Testis (tissue), 3 donors: ENCODE measurements around the gene DCLK1. TPM values are rescaled to one million over a fixed set of nuclear protein-coding genes. Genes with fewer than 3 reads are reported as not detected.

ENCODE experiments used
- DNase-seq: peaks from one replicate; pipeline ENCODE4 v3.0.0-alpha.2; 2019
- H3K27ac ChIP-seq, 2 donors: fragments of 200-600 bp; sonication (generic); one replicate each; pipeline ENCODE4 v1.5.1; 2019
- H3K27me3 ChIP-seq: fragments of 200-600 bp; sonication (generic); one replicate; pipeline ENCODE4 v1.5.1; 2019
- H3K36me3 ChIP-seq: fragments of 200-600 bp; sonication (generic); one replicate; pipeline ENCODE4 v1.5.1; 2017; ENCODE audit warnings: low read depth; ENCODE audit errors: missing control alignments
- H3K4me1 ChIP-seq: fragments of 200-600 bp; sonication (generic); one replicate; pipeline ENCODE4 v1.5.1; 2019
- H3K4me3 ChIP-seq, 2 donors: fragments of 200-600 bp; sonication (generic); one replicate each; pipeline ENCODE4 v1.5.1; 2017 to 2019
- H3K9me3 ChIP-seq: fragments of 200-600 bp; sonication (generic); one replicate; pipeline ENCODE4 v1.5.1; 2017
- POLR2A ChIP-seq: fragments of 450-650 bp; IDR thresholded peaks from one replicate; pipeline ENCODE4 v1.6.1; 2017; ENCODE audit warnings: antibody characterized with exemption, mild to moderate bottlenecking, moderate library complexity
- WGBS, 2 donors: methylation state at CpG; one replicate each; pipeline ENCODE4 v1.1.5; 2018; 5-methylcytosine and 5-hydroxymethylcytosine counted together
- intact Hi-C: fragments of 100-400 bp; cut with DNase I; formaldehyde crosslinking; loops from one replicate; pipeline ENCODE4 v1.15.1; 2023; ENCODE audit warnings: low total_unique reads
- polyA plus RNA-seq: library from polyadenylated mRNA; stranded (reverse); fragments of 350-450 nt; fragmentation: Illumina TruSeq; extraction: RNeasy Lipid Tissue Mini Kit (QIAGEN cat#74804); gene quantifications from one replicate; pipeline ENCODE4 v1.2.3, GENCODE V29; 2014; ENCODE audit warnings: low read depth, low replicate concordance; ENCODE audit not compliant: insufficient read depth
- total RNA-seq, 2 donors: library from RNA; depleted of rRNA; stranded (reverse); fragments of >200 nt; gene quantifications; one replicate each; pipeline ENCODE4 v1.2.3, GENCODE V29; 2016
- TF ChIP-seq, protein P1 (sequence below), 3 experiments: fragments of 450-650 bp in 2 of 3; fragments of 200-600 bp in 1 of 3; sonication (generic) in 1 of 3; IDR thresholded peaks; one replicate each; pipeline ENCODE4 v1.5.1; 2016 to 2019; ENCODE audit warnings: antibody characterized with exemption in 3 of 3, mild to moderate bottlenecking in 2 of 3, moderate library complexity in 1 of 3

The DCLK1 gene
- total and polyA plus RNA-seq, 3 donors from 2014 or later, result 4.5 to 8.9 (median 4.9) TPM

DNA sequence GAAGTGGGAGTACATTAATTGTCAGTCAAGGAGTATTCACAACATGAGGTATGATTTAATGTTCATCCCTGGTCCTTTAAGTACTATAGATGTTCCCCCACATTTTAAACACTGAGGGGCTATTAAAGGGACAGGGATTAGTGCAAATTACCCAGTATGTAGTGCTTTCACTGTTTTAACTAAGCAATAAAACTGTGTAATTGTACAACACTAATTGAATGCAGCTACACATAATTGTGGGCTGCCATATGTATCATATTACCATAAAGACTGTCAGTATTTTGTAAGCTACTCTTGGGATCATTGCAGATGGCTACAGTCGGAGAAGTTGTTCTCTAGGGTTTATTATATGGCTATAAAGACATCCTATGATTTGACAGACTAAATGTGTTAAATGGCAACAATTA, 316.6 kb downstream of the DCLK1 start:
- WGBS, 2 donors, result 77 to 87% methylated on average over 1 of the region's 1 CpG
- intact Hi-C loops, result no loop called here
- no peak for DNase-seq
- H3K9me3 ChIP-seq, result no peaks in the 10 kb centered on the region
- TF ChIP-seq, protein P1, sequence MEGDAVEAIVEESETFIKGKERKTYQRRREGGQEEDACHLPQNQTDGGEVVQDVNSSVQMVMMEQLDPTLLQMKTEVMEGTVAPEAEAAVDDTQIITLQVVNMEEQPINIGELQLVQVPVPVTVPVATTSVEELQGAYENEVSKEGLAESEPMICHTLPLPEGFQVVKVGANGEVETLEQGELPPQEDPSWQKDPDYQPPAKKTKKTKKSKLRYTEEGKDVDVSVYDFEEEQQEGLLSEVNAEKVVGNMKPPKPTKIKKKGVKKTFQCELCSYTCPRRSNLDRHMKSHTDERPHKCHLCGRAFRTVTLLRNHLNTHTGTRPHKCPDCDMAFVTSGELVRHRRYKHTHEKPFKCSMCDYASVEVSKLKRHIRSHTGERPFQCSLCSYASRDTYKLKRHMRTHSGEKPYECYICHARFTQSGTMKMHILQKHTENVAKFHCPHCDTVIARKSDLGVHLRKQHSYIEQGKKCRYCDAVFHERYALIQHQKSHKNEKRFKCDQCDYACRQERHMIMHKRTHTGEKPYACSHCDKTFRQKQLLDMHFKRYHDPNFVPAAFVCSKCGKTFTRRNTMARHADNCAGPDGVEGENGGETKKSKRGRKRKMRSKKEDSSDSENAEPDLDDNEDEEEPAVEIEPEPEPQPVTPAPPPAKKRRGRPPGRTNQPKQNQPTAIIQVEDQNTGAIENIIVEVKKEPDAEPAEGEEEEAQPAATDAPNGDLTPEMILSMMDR (IDR thresholded peaks at IDR 0.05), result no peak
- no peak for TF ChIP-seq POLR2A
- no peak overlapping the region for H3K4me3 ChIP-seq
- H3K27ac ChIP-seq, result no peak overlapping the region
- H3K27me3 ChIP-seq, result no peaks in the 10 kb centered on the region
- no peaks in the 10 kb centered on the region for H3K4me1 ChIP-seq
- no peaks in the 10 kb centered on the region for H3K36me3 ChIP-seq

DNA sequence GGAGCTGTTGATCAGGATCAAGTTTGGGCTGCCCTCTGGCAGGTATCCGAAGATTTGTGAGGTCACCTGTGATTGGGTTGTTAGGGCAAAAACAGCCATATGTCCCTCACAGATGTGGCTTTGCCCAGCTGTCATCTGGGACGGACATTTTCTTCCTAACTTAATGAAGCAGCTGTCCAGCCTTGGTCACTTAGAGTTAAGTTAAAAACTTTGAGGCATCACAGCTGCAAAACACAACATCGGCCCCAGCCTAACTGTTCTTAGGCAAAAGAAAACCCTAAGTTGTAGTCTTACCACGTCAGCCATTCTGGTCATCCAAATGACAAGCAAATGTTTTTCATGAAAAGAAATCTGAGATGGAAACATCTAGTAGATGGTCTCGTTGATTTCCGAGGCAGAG, 318.4 kb downstream of the DCLK1 start:
- intact Hi-C loops, result no loop called here
- no peaks in the 10 kb centered on the region for H3K36me3 ChIP-seq
- TF ChIP-seq POLR2A, result no peak
- TF ChIP-seq, protein P1 (IDR thresholded peaks at IDR 0.05), result no peak
- H3K9me3 ChIP-seq, result no peaks in the 10 kb centered on the region
- 77 to 79% methylated on average over 6 of the region's 6 CpGs for WGBS, 2 donors
- H3K27me3 ChIP-seq, result no peaks in the 10 kb centered on the region
- no peak for DNase-seq
- H3K4me1 ChIP-seq, result no peaks in the 10 kb centered on the region
- H3K27ac ChIP-seq, result no peak overlapping the region
- no peak overlapping the region for H3K4me3 ChIP-seq

DNA sequence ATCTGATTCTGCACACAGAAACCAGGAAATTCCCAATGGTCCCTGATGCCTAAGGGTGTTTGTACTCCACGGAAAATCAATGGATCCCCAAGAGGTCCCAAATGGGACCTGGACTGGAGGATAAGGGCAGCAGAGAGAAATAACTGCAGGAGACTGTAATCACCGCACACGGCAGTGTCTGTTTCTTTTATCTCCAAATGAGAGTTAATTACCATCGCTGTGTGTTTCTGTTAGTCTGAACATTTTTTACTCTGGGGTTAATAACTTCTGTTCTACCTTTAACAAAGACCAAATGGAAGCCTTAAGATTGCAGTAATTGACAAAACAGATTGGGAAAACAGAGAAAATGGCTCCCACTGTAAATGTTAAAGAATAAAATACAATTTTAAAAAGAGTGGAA, 320.9 kb downstream of the DCLK1 start:
- no peaks in the 10 kb centered on the region for H3K9me3 ChIP-seq
- no peaks in the 10 kb centered on the region for H3K4me1 ChIP-seq
- H3K36me3 ChIP-seq, result no peaks in the 10 kb centered on the region
- no peak for DNase-seq
- intact Hi-C loops, result no loop called here
- H3K4me3 ChIP-seq, result no peak overlapping the region
- no peak overlapping the region for H3K27ac ChIP-seq
- TF ChIP-seq, protein P1 (IDR thresholded peaks at IDR 0.05), result no peak
- no peak for TF ChIP-seq POLR2A
- WGBS, 2 donors, result 72 to 85% methylated on average over 4 of the region's 4 CpGs
- H3K27me3 ChIP-seq, result no peaks in the 10 kb centered on the region

DNA sequence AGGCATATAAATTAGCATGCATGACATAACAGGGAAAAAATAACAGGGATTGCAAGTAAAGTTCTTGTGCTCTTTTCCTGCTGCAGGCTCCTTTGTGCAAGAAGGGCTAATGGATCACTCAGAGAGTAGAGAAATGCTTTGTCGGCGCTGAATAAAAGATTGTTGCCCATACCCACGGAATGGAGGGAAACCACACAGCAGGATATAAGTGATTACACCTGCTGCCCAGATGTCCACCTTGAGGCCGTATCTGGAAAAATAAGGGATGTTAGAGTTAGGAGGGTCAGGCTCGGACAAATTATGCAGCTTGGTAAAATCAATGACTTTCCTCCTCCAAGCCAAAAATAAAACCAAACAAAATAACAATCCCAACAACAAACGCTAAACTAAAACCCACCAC, 322.3 kb downstream of the DCLK1 start:
- TF ChIP-seq, protein P1 (IDR thresholded peaks at IDR 0.05), result no peak
- TF ChIP-seq POLR2A, result no peak
- intact Hi-C loops, result no loop called here
- no peak for DNase-seq
- Histone ChIP-seq H3K27me3 (no peaks in the 10 kb centered on the region), H3K36me3 (no peaks in the 10 kb centered on the region), H3K4me1 (no peaks in the 10 kb centered on the region), H3K4me3 (no peak overlapping the region), H3K9me3 (no peaks in the 10 kb centered on the region), H3K27ac (no peak overlapping the region)
- WGBS, 2 donors, result 88 to 92% methylated on average over 6 of the region's 6 CpGs

DNA sequence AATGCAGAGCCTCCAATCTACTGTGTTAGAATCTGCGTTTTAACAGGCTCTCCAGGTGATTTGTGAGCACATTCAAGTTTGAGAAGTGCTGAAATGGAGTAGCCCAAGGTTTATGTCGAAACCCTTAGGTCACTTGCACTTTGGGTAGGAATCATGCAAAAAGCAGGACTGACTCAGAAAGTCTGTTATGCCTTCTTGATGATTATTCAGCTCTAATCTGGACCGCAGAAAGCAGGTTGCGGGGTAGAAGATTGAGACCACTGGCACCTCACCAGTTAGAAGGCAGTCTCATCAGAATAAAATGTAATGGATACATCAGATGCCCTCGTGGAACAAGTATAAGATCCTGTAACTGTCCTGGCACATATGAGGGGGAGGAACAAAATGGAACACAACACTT, 326.3 kb downstream of the DCLK1 start:
- no peak overlapping the region for H3K4me3 ChIP-seq
- no peaks in the 10 kb centered on the region for H3K27me3 ChIP-seq
- intact Hi-C loops, result no loop called here
- no peaks in the 10 kb centered on the region for H3K4me1 ChIP-seq
- no peak for DNase-seq
- H3K36me3 ChIP-seq, result no peaks in the 10 kb centered on the region
- H3K9me3 ChIP-seq, result no peaks in the 10 kb centered on the region
- no peak overlapping the region for H3K27ac ChIP-seq
- no peak for TF ChIP-seq POLR2A
- TF ChIP-seq, protein P1 (IDR thresholded peaks at IDR 0.05), result no peak
- WGBS, 2 donors, result 84 to 94% methylated on average over 5 of the region's 5 CpGs
